ENCODE measurements around the gene PPP1R9A. TPM values are rescaled to one million over a fixed set of nuclear protein-coding genes. Genes with fewer than 3 reads are reported as not detected.

Gene PPP1R9A
- total and polyA plus RNA-seq, 7 donors = 1.8 to 51.3 (median 43.5) TPM

GRCh38 chr7:94912085-94912484 is 4.7 kb downstream of the PPP1R9A start:
- Histone ChIP-seq H3K36me3 (no peaks in the 10 kb centered on the region), H3K4me3 (no peak overlapping the region), H3K27ac (no peak overlapping the region), H3K4me1 (peaks cover 0 to 49% (median 16%) of the 10 kb centered on the region in 4 donors), H3K9me3 (no peaks in the 10 kb centered on the region), H3K27me3 (no peaks in the 10 kb centered on the region)
- no peak for DNase-seq
- intact Hi-C loops (cut with DNase I) = no loop called here
- TF ChIP-seq CTCF (IDR thresholded peaks at IDR 0.05) (no peak), POLR2AphosphoS5 (IDR thresholded peaks at IDR 0.05) (no peak), POLR2A (IDR thresholded peaks at IDR 0.05) (no peak), EP300 (IDR thresholded peaks at IDR 0.05) (no peak)

- no peak for DNase-seq
- no peak overlapping the region for H3K4me3 ChIP-seq
Observed at GRCh38 chr7:94913391-94913790, 6.0 kb downstream of the PPP1R9A start.

GRCh38 chr7:94921911-94922310 is 14.5 kb downstream of the PPP1R9A start:
- Histone ChIP-seq H3K27ac (no peak overlapping the region), H3K4me3 (no peak overlapping the region), H3K27me3 (no peaks in the 10 kb centered on the region), H3K4me1 (peaks cover 0 to 22% (median 3%) of the 10 kb centered on the region in 4 donors), H3K36me3 (no peaks in the 10 kb centered on the region), H3K9me3 (no peaks in the 10 kb centered on the region)
- intact Hi-C loops (cut with DNase I) = no loop called here
- no peak for DNase-seq
- 82 to 96% methylated on average over 4 of the region's 4 CpGs for WGBS, 2 donors
- no peak for TF ChIP-seq POLR2AphosphoS5 (IDR thresholded peaks at IDR 0.05)
- TF ChIP-seq CTCF (IDR thresholded peaks at IDR 0.05) = no peak
- TF ChIP-seq POLR2A (IDR thresholded peaks at IDR 0.05) = no peak
- TF ChIP-seq EP300 (IDR thresholded peaks at IDR 0.05) = no peak

More at GRCh38 chr7:94913391-94913790, 6.0 kb downstream of the PPP1R9A start:
- H3K27ac ChIP-seq = no peak overlapping the region
- TF ChIP-seq POLR2A (IDR thresholded peaks at IDR 0.05) = no peak
- no peak for TF ChIP-seq POLR2AphosphoS5 (IDR thresholded peaks at IDR 0.05)
- peaks cover 0 to 45% (median 14%) of the 10 kb centered on the region in 4 donors for H3K4me1 ChIP-seq
- intact Hi-C loops (cut with DNase I) = no loop called here
- no peaks in the 10 kb centered on the region for H3K9me3 ChIP-seq
- no peaks in the 10 kb centered on the region for H3K36me3 ChIP-seq
- H3K27me3 ChIP-seq = no peaks in the 10 kb centered on the region

- no peaks in the 10 kb centered on the region for H3K9me3 ChIP-seq
- no peaks in the 10 kb centered on the region for H3K36me3 ChIP-seq
- intact Hi-C loops (cut with DNase I) = no loop called here
- DNase-seq = no peak
- peaks cover 0 to 22% (median 3%) of the 10 kb centered on the region in 4 donors for H3K4me1 ChIP-seq
- H3K4me3 ChIP-seq = no peak overlapping the region
- WGBS, 2 donors = 91 to 94% methylated on average over 1 of the region's 1 CpG
- no peaks in the 10 kb centered on the region for H3K27me3 ChIP-seq
- TF ChIP-seq POLR2A (IDR thresholded peaks at IDR 0.05) (no peak), CTCF (IDR thresholded peaks at IDR 0.05) (no peak), POLR2AphosphoS5 (IDR thresholded peaks at IDR 0.05) (no peak), EP300 (IDR thresholded peaks at IDR 0.05) (no peak)
- H3K27ac ChIP-seq = no peak overlapping the region
Observed at GRCh38 chr7:94922457-94922856, 15.1 kb downstream of the PPP1R9A start.

- Histone ChIP-seq H3K27ac (no peak overlapping the region), H3K4me1 (peaks cover 0 to 22% (median 3%) of the 10 kb centered on the region in 4 donors), H3K27me3 (no peaks in the 10 kb centered on the region), H3K36me3 (no peaks in the 10 kb centered on the region), H3K4me3 (no peak overlapping the region), H3K9me3 (no peaks in the 10 kb centered on the region)
- TF ChIP-seq POLR2AphosphoS5 (IDR thresholded peaks at IDR 0.05) = no peak
- no peak for TF ChIP-seq EP300 (IDR thresholded peaks at IDR 0.05)
- TF ChIP-seq CTCF (IDR thresholded peaks at IDR 0.05) = no peak
- TF ChIP-seq POLR2A (IDR thresholded peaks at IDR 0.05) = no peak
- intact Hi-C loops (cut with DNase I) = no loop called here
- no peak for DNase-seq
Observed at GRCh38 chr7:94923412-94923811, 16.0 kb downstream of the PPP1R9A start.

All from sigmoid colon (tissue), 7 donors.